HG03064 (cell line): ENCODE data around the gene SLFN5.
"Not testable (repeated sequence)": the region's sequence is repeated elsewhere in the genome, so short reads cannot be mapped to it uniquely, and the experiment has no call there.

Experiments
- ATAC-seq: cut with Tn5 transposase; IDR thresholded peaks from one replicate; pipeline ENCODE4 v1.9.1; 2021; ENCODE audit warnings: low read depth; ENCODE audit not compliant: unreplicated experiment

Gene SLFN5

GRCh38 chr17:35242805-35243560 lies at the start of gene SLFN5:
TSS of gene SLFN5 (plus strand) at chr17:35243072. CDS start at chr17:35258691, 15,619 bp downstream.
- ATAC-seq = peak; percentile 55

GRCh38 chr17:35194001-35194400 lies 48.9 kb upstream of the SLFN5 start, which contains the start of gene SLC35G3:
TSS of gene SLC35G3 (minus strand) at chr17:35194393. CDS start at chr17:35194307, 86 bp downstream.
- ATAC-seq = not testable (repeated sequence)

GRCh38 chr17:35195062-35195461 lies 47.8 kb upstream of the SLFN5 start:
- ATAC-seq = not testable (repeated sequence)

- not testable (repeated sequence) for ATAC-seq
Measured at GRCh38 chr17:35202582-35202981, 40.3 kb upstream of the SLFN5 start.

- ATAC-seq = no peak
Measured at GRCh38 chr17:35210741-35211140, 32.1 kb upstream of the SLFN5 start.

- ATAC-seq = no peak
Measured at GRCh38 chr17:35212668-35213067, 30.2 kb upstream of the SLFN5 start.

GRCh38 chr17:35213412-35213940 lies 29.4 kb upstream of the SLFN5 start:
- ATAC-seq = no peak

- ATAC-seq = no peak
Measured at GRCh38 chr17:35214192-35214591, 28.7 kb upstream of the SLFN5 start.

- no peak for ATAC-seq
Measured at GRCh38 chr17:35214631-35215273, 28.1 kb upstream of the SLFN5 start.

GRCh38 chr17:35217107-35217506 lies 25.8 kb upstream of the SLFN5 start:
- ATAC-seq = no peak

GRCh38 chr17:35218915-35219314 lies 24.0 kb upstream of the SLFN5 start:
- no peak for ATAC-seq

GRCh38 chr17:35222452-35222851 lies 20.4 kb upstream of the SLFN5 start:
- no peak for ATAC-seq

GRCh38 chr17:35224436-35224835 lies 18.4 kb upstream of the SLFN5 start:
- ATAC-seq = no peak

- ATAC-seq = no peak
Measured at GRCh38 chr17:35227546-35227945, 15.3 kb upstream of the SLFN5 start.

GRCh38 chr17:35229638-35230037 lies 13.2 kb upstream of the SLFN5 start:
- no peak for ATAC-seq

GRCh38 chr17:35234315-35234714 lies 8.6 kb upstream of the SLFN5 start:
- ATAC-seq = not testable (repeated sequence)

GRCh38 chr17:35235289-35235688 lies 7.6 kb upstream of the SLFN5 start:
- no peak for ATAC-seq

- no peak for ATAC-seq
Measured at GRCh38 chr17:35235917-35236316, 7.0 kb upstream of the SLFN5 start.

GRCh38 chr17:35236821-35237220 lies 6.1 kb upstream of the SLFN5 start:
- ATAC-seq = no peak

- ATAC-seq = no peak
Measured at GRCh38 chr17:35238821-35239220, 4.1 kb upstream of the SLFN5 start.

- no peak for ATAC-seq
Measured at GRCh38 chr17:35239823-35240222, 3.0 kb upstream of the SLFN5 start.

GRCh38 chr17:35240861-35241260 lies 2.0 kb upstream of the SLFN5 start:
- ATAC-seq = no peak
